Measurements from ENCODE around the gene NPAS3.

GRCh38 chr14:33777681-33778080, 839.0 kb downstream of the NPAS3 start:
- TF ChIP-seq EZH2phosphoT487 (IDR thresholded peaks at IDR 0.05; ENCODE audit: borderline replicate concordance, low read depth, low read length) = no peak
- TF ChIP-seq CTCF (conservative IDR thresholded peaks at IDR 0.05; ENCODE audit: low read length) = no peak
